Colonic mucosa (tissue), 4 donors: ENCODE measurements around the gene ZNF878. TPM values are rescaled to one million over a fixed set of nuclear protein-coding genes. Genes with fewer than 3 reads are reported as not detected.

Experiments
- DNase-seq: peaks from one replicate; pipeline ENCODE4 v3.0.0-alpha.2; 2020
- H3K27ac ChIP-seq: fragments of 200-600 bp; one replicate; pipeline ENCODE4 v1.8.0; 2021
- H3K27me3 ChIP-seq: fragments of 200-600 bp; one replicate; pipeline ENCODE4 v1.8.0; 2021
- H3K36me3 ChIP-seq: fragments of 200-600 bp; one replicate; pipeline ENCODE4 v1.8.0; 2021
- H3K4me1 ChIP-seq: fragments of 200-600 bp; one replicate; pipeline ENCODE4 v1.8.0; 2021; ENCODE audit warnings: mild to moderate bottlenecking
- H3K4me3 ChIP-seq: fragments of 200-600 bp; one replicate; pipeline ENCODE4 v1.8.0; 2021
- H3K9ac ChIP-seq, 2 donors: one replicate each; pipeline ENCODE4 v1.7.0; 2013; ENCODE audit warnings: control low read depth in 2 of 2, low read depth in 2 of 2, low read length in 2 of 2
- H3K9me3 ChIP-seq: fragments of 200-600 bp; one replicate; pipeline ENCODE4 v1.8.0; 2021
- intact Hi-C: fragments of 100-400 bp; cut with DNase I; formaldehyde crosslinking; loops from one replicate; pipeline ENCODE4 v1.14.1; 2022
- total RNA-seq, 2 donors: library from RNA; stranded (reverse); fragmentation: NEBNext Ultra II Directional in 1 of 2; extraction: Animal tissue kit (Norgen Biotek cat#: 25700) in 1 of 2; gene quantifications; one replicate each; pipeline ENCODE4 v1.2.1, GENCODE V29; 2021
- TF ChIP-seq, protein P1 (sequence below): fragments of 200-600 bp; IDR thresholded peaks from one replicate; pipeline ENCODE4 v1.8.0; 2022; ENCODE audit warnings: antibody characterized with exemption, mild to moderate bottlenecking
- donor health status: healthy.
- donor health status: DM: no; HTN: no; CAD: no.
- donor health status: DM: no; HTN: no; CAD: no.

The ZNF878 gene
- total RNA-seq, result 1 to 10 TPM in 1 of 2 donors, under 1 TPM in 1; 0.32 to 1.1 TPM

DNA sequence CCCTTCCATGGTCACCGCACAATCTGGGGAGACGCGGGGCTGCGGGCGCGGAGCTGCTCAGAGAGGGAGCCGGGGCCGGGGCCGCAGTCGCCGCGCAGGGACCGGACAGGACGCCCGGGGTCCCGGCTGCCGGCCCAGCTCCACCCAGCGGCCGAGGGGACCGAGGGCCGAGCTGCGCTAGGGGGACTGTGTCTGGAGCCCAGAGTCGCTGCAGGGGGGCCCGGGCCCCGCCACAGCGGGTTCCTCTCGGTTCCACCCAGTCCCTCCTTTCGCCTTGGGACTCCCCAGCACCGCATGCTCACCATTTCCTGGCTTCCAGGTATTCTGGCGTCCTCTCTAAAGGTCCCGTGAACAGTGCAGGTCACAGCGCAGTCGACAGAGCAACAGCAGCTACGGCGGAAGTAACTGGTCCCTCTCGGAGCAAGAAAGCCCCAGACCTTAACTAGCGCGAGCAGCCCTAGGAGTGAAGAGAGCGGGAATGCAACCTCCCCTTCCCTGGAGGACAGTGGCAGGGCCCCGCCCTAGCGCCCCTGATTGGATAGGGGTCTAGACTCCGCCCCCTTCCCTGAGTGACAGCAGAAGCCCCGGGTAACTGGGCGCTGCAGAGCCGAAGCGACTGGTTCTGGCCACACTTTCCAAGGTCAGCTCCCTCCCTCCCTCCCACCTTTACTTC lies at the start of gene ZNF878:
TSS of gene ZNF878 (minus strand) at position 465 of the 673 bp plus-strand sequence. CDS start at position 305, 160 bp downstream.
- intact Hi-C loops, result no loop called here
- Histone ChIP-seq H3K36me3 (no peaks in the 10 kb centered on the region), H3K4me1 (peaks cover 6% of the 10 kb centered on the region), H3K27ac (peak within 1 kb of the TSS; percentile 68), H3K27me3 (no peaks in the 10 kb centered on the region), H3K9ac (peak within 1 kb of the TSS; percentile 52 to 85), H3K9me3 (no peaks in the 10 kb centered on the region), H3K4me3 (peak within 1 kb of the TSS; percentile 62)
- DNase-seq, result peak; percentile 98
- TF ChIP-seq, protein P1, sequence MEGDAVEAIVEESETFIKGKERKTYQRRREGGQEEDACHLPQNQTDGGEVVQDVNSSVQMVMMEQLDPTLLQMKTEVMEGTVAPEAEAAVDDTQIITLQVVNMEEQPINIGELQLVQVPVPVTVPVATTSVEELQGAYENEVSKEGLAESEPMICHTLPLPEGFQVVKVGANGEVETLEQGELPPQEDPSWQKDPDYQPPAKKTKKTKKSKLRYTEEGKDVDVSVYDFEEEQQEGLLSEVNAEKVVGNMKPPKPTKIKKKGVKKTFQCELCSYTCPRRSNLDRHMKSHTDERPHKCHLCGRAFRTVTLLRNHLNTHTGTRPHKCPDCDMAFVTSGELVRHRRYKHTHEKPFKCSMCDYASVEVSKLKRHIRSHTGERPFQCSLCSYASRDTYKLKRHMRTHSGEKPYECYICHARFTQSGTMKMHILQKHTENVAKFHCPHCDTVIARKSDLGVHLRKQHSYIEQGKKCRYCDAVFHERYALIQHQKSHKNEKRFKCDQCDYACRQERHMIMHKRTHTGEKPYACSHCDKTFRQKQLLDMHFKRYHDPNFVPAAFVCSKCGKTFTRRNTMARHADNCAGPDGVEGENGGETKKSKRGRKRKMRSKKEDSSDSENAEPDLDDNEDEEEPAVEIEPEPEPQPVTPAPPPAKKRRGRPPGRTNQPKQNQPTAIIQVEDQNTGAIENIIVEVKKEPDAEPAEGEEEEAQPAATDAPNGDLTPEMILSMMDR, result no peak

DNA sequence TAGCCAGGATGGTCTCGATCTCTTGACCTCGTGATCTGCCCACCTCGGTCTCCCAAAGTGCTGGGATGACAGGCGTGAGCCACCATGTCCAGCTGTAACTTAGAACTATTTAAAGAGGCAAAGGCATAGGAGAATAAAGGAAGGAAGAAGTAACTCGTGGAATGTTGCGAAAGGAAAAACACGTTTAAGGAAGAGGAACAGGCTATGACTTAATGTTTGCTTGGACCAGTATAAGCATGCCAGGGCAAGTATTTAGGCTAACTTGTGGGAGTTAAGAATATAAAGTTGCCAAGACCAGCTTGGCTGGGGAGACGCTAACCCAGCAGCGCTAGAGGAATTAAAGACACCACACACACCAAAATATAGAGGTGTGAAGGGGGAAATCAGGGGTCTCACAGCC lies 45.3 kb upstream of the ZNF878 start:
- H3K9ac ChIP-seq, result no peak overlapping the region
- no peaks in the 10 kb centered on the region for H3K9me3 ChIP-seq
- DNase-seq, result no peak
- no peak overlapping the region for H3K4me3 ChIP-seq
- H3K27ac ChIP-seq, result no peak overlapping the region
- no peaks in the 10 kb centered on the region for H3K4me1 ChIP-seq
- TF ChIP-seq, protein P1, result no peak
- H3K36me3 ChIP-seq, result no peaks in the 10 kb centered on the region
- no peaks in the 10 kb centered on the region for H3K27me3 ChIP-seq
- intact Hi-C loops, result no loop called here

DNA sequence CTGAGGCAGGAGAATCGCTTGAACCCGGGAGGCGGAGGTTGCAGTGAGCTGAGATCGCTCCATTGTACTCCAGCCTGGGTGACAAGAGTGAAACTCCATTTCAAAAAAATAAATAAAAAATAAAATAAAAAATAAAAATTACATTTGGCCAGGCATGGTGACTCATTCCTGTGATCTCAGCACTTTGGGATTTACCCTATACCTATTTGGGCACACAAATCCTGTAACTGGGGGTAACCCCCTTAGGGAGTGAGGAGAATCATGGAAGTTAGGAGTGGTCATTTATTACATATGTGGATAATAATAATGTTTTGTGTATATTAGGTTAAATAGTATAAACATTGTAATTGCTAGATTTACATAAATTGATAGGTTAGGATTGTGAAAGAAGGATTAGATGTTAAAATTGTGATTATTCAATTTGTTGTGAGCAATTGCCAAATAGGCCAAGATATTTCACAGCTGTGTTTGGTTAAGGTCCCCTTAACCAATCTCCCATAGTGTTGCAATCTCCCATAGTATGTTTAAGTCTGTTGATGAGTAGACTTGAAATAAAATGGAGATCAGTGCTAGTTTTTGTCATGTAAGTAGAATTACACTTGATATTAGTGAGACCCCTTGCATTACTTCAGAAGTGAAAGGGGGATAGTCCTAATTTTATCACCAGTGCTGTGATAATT lies 42.5 kb upstream of the ZNF878 start:
- H3K9me3 ChIP-seq, result no peaks in the 10 kb centered on the region
- H3K27ac ChIP-seq, result no peak overlapping the region
- no peak for DNase-seq
- H3K27me3 ChIP-seq, result no peaks in the 10 kb centered on the region
- no peaks in the 10 kb centered on the region for H3K4me1 ChIP-seq
- TF ChIP-seq, protein P1, result no peak
- no peak overlapping the region for H3K4me3 ChIP-seq
- H3K9ac ChIP-seq, result no peak overlapping the region
- intact Hi-C loops, result no loop called here
- H3K36me3 ChIP-seq, result no peaks in the 10 kb centered on the region

DNA sequence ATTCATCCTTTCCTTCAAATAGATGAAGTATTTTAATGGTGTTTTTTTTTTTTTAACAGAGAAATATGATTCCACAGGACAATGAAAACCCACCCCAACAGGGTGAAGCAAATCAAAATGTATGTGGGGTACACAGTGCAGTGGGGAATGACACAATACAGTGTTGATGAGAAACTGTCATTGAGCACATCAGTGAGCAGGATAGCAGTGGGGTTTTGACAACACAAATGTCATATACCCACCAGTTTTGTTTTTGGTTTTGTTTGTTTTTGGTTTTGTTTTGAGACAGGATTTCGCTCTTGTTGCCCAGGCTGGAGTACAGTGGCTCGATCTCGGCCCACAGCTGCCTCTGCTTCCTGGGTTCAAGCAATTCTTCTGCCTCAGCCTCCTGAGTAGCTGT lies 41.0 kb upstream of the ZNF878 start:
- Histone ChIP-seq H3K9ac (no peak overlapping the region), H3K36me3 (no peaks in the 10 kb centered on the region)
- intact Hi-C loops, result no loop called here

DNA sequence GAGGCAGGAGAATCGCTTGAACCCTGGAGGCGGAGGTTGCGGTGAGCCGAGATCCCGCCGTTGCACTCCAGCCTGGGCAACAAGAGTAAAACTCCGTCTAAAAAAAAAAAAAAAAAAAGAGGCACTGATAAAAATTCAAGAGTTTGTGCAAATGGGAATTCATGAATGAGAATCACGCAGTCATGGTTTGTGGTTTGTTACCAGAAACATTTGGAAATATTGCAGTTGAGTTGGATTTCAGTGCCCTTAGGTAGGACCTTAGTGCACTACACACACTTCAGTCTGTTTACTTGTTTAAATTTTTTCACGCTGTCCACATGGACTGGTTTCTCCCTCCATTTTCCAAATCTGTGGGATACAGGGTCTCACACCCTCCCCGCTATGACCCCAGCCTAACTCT lies 40.2 kb upstream of the ZNF878 start:
- intact Hi-C loops, result no loop called here
- TF ChIP-seq, protein P1, result no peak
- H3K27ac ChIP-seq, result no peak overlapping the region
- no peak overlapping the region for H3K9ac ChIP-seq
- H3K4me3 ChIP-seq, result peak overlapping the region; percentile 70
- no peaks in the 10 kb centered on the region for H3K9me3 ChIP-seq
- no peaks in the 10 kb centered on the region for H3K4me1 ChIP-seq
- no peaks in the 10 kb centered on the region for H3K36me3 ChIP-seq
- H3K27me3 ChIP-seq, result no peaks in the 10 kb centered on the region
- no peak for DNase-seq

More for the DNA sequence above, 41.0 kb upstream of the ZNF878 start:
- no peak for DNase-seq
- Histone ChIP-seq H3K4me3 (no peak overlapping the region), H3K4me1 (no peaks in the 10 kb centered on the region), H3K27ac (no peak overlapping the region), H3K9me3 (no peaks in the 10 kb centered on the region), H3K27me3 (no peaks in the 10 kb centered on the region)
- TF ChIP-seq, protein P1, result no peak
